Karpas-422 (cell line): ENCODE results near the gene ERAL1. TPM values are rescaled to one million over a fixed set of nuclear protein-coding genes. Genes with fewer than 3 reads are reported as not detected.

ENCODE experiments used
- DNase-seq: peaks from one replicate; pipeline ENCODE4 v3.0.0-alpha.2; 2015
- H2AFZ ChIP-seq: fragments of 200-600 bp; sonication (generic); 2 replicates; pipeline ENCODE4 v1.6.1; 2014; ENCODE audit warnings: antibody characterized with exemption, low read length, mixed read lengths
- H3K27ac ChIP-seq: fragments of 200-600 bp; sonication (generic); 2 replicates; pipeline ENCODE4 v1.5.1; 2014; ENCODE audit warnings: mild to moderate bottlenecking, low read length, moderate library complexity
- H3K27me3 ChIP-seq: fragments of 200-600 bp; sonication (generic); 2 replicates; pipeline ENCODE4 v1.6.1; 2014; ENCODE audit warnings: low read length, mixed read lengths
- H3K36me3 ChIP-seq: fragments of 200-600 bp; sonication (generic); 2 replicates; pipeline ENCODE4 v1.6.1; 2014; ENCODE audit warnings: low read length, mixed read lengths; ENCODE audit not compliant: insufficient read depth
- H3K4me1 ChIP-seq: fragments of 200-600 bp; sonication (generic); 2 replicates; pipeline ENCODE4 v1.6.1; 2014; ENCODE audit warnings: mild to moderate bottlenecking, low read length, mixed read lengths
- H3K4me2 ChIP-seq: fragments of 200-600 bp; sonication (generic); 2 replicates; pipeline ENCODE4 v1.6.1; 2014; ENCODE audit warnings: low read length, low read depth, mild to moderate bottlenecking; ENCODE audit not compliant: poor library complexity, severe bottlenecking
- H3K4me3 ChIP-seq: fragments of 200-600 bp; sonication (generic); 2 replicates; pipeline ENCODE4 v1.5.1; 2014; ENCODE audit warnings: mild to moderate bottlenecking, antibody characterized with exemption, low read length, mixed read lengths
- H3K79me2 ChIP-seq: fragments of 200-600 bp; sonication (generic); 2 replicates; pipeline ENCODE4 v1.6.1; 2014; ENCODE audit warnings: mild to moderate bottlenecking, low read length, mixed read lengths
- H3K9ac ChIP-seq: fragments of 200-600 bp; sonication (generic); 2 replicates; pipeline ENCODE4 v1.6.0; 2014; ENCODE audit warnings: low read length
- H3K9me2 ChIP-seq: fragments of 200-600 bp; sonication (generic), shearing (Covaris generic); replicated peaks from 2 replicates; pipeline ENCODE4 v1.6.0; 2014; ENCODE audit warnings: mild to moderate bottlenecking, low read length, moderate library complexity; ENCODE audit not compliant: insufficient read depth
- H3K9me3 ChIP-seq: fragments of 300-700, 200-600 bp; sonication (generic); 2 replicates; pipeline ENCODE4 v1.6.1; 2014; ENCODE audit warnings: low read length, mixed read lengths
- H4K20me1 ChIP-seq: fragments of 200-600 bp; sonication (generic); 2 replicates; pipeline ENCODE4 v1.6.1; 2014; ENCODE audit warnings: mild to moderate bottlenecking, antibody characterized with exemption, low read length, low read depth; ENCODE audit not compliant: insufficient read depth
- total RNA-seq: library from RNA; depleted of rRNA; stranded (reverse); fragments of >200 nt; shearing (Covaris generic); gene quantifications from 2 replicates; pipeline ENCODE4 v1.2.3, GENCODE V29; 2014; ENCODE audit warnings: low replicate concordance

ERAL1 gene
- total RNA-seq, 1 experiment from 2014 or later: 46.2 TPM

- H3K9me3 ChIP-seq: no peaks in the 10 kb centered on the region
- no peaks in the 10 kb centered on the region for H3K79me2 ChIP-seq
- H3K4me1 ChIP-seq: peaks cover 6% of the 10 kb centered on the region
- H3K36me3 ChIP-seq: no peaks in the 10 kb centered on the region
- H3K4me2 ChIP-seq: no peak overlapping the region
- no peaks in the 10 kb centered on the region for H4K20me1 ChIP-seq
- no peak overlapping the region for H3K9ac ChIP-seq
- H3K9me2 ChIP-seq: no peaks in the 10 kb centered on the region
- H3K27me3 ChIP-seq: no peaks in the 10 kb centered on the region
- DNase-seq: no peak
- H3K27ac ChIP-seq: no peak overlapping the region
- no peak overlapping the region for H2AFZ ChIP-seq
- no peak overlapping the region for H3K4me3 ChIP-seq
Observed at GRCh38 chr17:28864991-28865849, 10.4 kb downstream of the ERAL1 start.

GRCh38 chr17:28865946-28866752, 11.3 kb downstream of the ERAL1 start:
- no peak overlapping the region for H3K4me3 ChIP-seq
- H3K27me3 ChIP-seq: no peaks in the 10 kb centered on the region
- H3K79me2 ChIP-seq: no peaks in the 10 kb centered on the region
- H3K4me2 ChIP-seq: no peak overlapping the region
- no peak overlapping the region for H3K27ac ChIP-seq
- H3K4me1 ChIP-seq: peaks cover 6% of the 10 kb centered on the region
- H3K36me3 ChIP-seq: no peaks in the 10 kb centered on the region
- DNase-seq: no peak
- no peaks in the 10 kb centered on the region for H4K20me1 ChIP-seq
- H3K9ac ChIP-seq: no peak overlapping the region
- no peak overlapping the region for H2AFZ ChIP-seq
- H3K9me2 ChIP-seq: no peaks in the 10 kb centered on the region
- no peaks in the 10 kb centered on the region for H3K9me3 ChIP-seq

DNA sequence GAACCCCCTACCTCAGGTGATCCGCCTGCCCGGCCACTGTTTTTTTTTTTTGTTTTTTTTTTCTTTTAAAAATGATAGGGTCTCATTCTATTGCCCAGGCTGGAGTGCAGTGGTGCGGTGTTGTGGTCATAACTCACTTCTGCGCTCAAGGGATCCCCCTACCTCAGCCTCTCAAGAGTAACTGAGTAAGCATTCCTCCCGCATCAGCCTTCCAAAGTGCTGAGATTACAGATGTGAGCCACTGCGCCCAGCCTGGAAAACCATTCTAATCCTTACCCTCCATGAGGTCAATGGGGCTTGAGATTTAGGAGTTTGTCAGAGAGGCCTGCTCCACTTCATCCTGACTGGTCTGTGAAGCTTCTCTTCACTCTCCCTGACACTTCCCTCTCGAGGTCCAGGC, 12.5 kb downstream of the ERAL1 start:
- Histone ChIP-seq H3K27me3 (no peaks in the 10 kb centered on the region), H3K4me1 (peaks cover 6% of the 10 kb centered on the region), H3K9me3 (no peaks in the 10 kb centered on the region), H3K27ac (no peak overlapping the region), H3K79me2 (no peaks in the 10 kb centered on the region), H4K20me1 (no peaks in the 10 kb centered on the region), H3K36me3 (no peaks in the 10 kb centered on the region), H3K9ac (no peak overlapping the region), H3K9me2 (no peaks in the 10 kb centered on the region), H2AFZ (no peak overlapping the region), H3K4me2 (no peak overlapping the region), H3K4me3 (no peak overlapping the region)
- DNase-seq: no peak

DNA sequence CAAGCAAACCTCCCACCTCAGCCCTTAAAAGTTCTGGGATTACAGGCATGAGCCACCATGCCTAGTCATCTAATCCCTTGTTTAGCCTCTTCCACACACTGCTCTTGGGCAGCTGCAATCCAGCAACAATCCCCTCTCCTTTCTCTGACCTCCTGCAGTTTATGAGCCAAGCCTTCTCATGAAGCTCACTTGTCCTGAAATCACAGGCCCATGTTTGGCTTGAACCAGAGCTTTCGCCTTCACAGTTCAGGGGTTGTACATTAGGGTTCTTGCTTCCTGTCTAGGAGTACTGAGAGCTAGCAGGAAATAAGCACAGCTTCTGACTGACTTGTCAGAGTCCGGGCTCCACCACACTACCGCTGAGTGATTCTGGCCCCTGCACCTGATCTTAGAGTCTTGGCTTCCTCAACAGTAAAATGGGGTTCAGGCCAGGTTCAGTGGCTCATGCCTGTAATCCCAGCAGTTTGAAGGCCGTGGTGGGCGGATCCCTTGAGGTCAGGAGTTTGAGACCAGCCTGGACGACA, 16.3 kb downstream of the ERAL1 start:
- Histone ChIP-seq H3K4me1 (peaks cover 7% of the 10 kb centered on the region), H3K27me3 (no peaks in the 10 kb centered on the region), H3K9me3 (no peaks in the 10 kb centered on the region), H3K9me2 (no peaks in the 10 kb centered on the region), H3K27ac (no peak overlapping the region), H3K9ac (no peak overlapping the region), H2AFZ (no peak overlapping the region), H4K20me1 (no peaks in the 10 kb centered on the region), H3K4me2 (no peak overlapping the region), H3K79me2 (no peaks in the 10 kb centered on the region), H3K36me3 (no peaks in the 10 kb centered on the region), H3K4me3 (no peak overlapping the region)
- no peak for DNase-seq

- Histone ChIP-seq H3K27ac (no peak overlapping the region), H3K27me3 (no peaks in the 10 kb centered on the region), H4K20me1 (no peaks in the 10 kb centered on the region), H3K4me2 (no peak overlapping the region), H2AFZ (no peak overlapping the region), H3K36me3 (no peaks in the 10 kb centered on the region), H3K4me3 (no peak overlapping the region), H3K9me2 (no peaks in the 10 kb centered on the region), H3K4me1 (peaks cover 15% of the 10 kb centered on the region), H3K9ac (no peak overlapping the region), H3K79me2 (no peaks in the 10 kb centered on the region), H3K9me3 (no peaks in the 10 kb centered on the region)
- DNase-seq: no peak
Observed at GRCh38 chr17:28873839-28874238, 19.0 kb downstream of the ERAL1 start.

- Histone ChIP-seq H4K20me1 (no peaks in the 10 kb centered on the region), H3K9ac (no peak overlapping the region), H3K4me1 (peaks cover 15% of the 10 kb centered on the region), H3K27me3 (no peaks in the 10 kb centered on the region), H3K79me2 (no peaks in the 10 kb centered on the region), H3K27ac (no peak overlapping the region), H3K4me3 (no peak overlapping the region), H3K36me3 (no peaks in the 10 kb centered on the region), H3K4me2 (no peak overlapping the region), H2AFZ (no peak overlapping the region), H3K9me2 (no peaks in the 10 kb centered on the region), H3K9me3 (no peaks in the 10 kb centered on the region)
- DNase-seq: no peak
Observed at GRCh38 chr17:28874750-28875149, 19.9 kb downstream of the ERAL1 start.

- no peaks in the 10 kb centered on the region for H4K20me1 ChIP-seq
- H2AFZ ChIP-seq: no peak overlapping the region
- 0 out of 2 replicates have a peak, but pooled peaks cover 4% of the 10 kb centered on the region for H3K36me3 ChIP-seq
- no peak overlapping the region; the same call in 1 of the 2 replicates for H3K9ac ChIP-seq
- H3K27me3 ChIP-seq: no peaks in the 10 kb centered on the region
- H3K4me3 ChIP-seq: no peak overlapping the region
- H3K4me1 ChIP-seq: peaks cover 15% of the 10 kb centered on the region
- H3K9me3 ChIP-seq: no peaks in the 10 kb centered on the region
- no peaks in the 10 kb centered on the region for H3K9me2 ChIP-seq
- DNase-seq: no peak
- H3K27ac ChIP-seq: no peak overlapping the region
- H3K4me2 ChIP-seq: peak overlapping the region; percentile 29
- no peaks in the 10 kb centered on the region for H3K79me2 ChIP-seq
Observed at GRCh38 chr17:28875848-28876550, 21.2 kb downstream of the ERAL1 start.
